HG03457 (cell line): ENCODE data around the gene CPLANE2.
"Not testable (repeated sequence)": the region's sequence is repeated elsewhere in the genome, so short reads cannot be mapped to it uniquely, and the experiment has no call there.

ENCODE experiments used
- ATAC-seq: cut with Tn5 transposase; IDR thresholded peaks from one replicate; pipeline ENCODE4 v1.9.1; 2021; ENCODE audit warnings: moderate number of reproducible peaks; ENCODE audit not compliant: unreplicated experiment

The CPLANE2 gene, protein sequence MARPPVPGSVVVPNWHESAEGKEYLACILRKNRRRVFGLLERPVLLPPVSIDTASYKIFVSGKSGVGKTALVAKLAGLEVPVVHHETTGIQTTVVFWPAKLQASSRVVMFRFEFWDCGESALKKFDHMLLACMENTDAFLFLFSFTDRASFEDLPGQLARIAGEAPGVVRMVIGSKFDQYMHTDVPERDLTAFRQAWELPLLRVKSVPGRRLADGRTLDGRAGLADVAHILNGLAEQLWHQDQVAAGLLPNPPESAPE

GRCh38 chr1:16236511-16237342 lies at the start of gene CPLANE2:
Gene CPLANE2 (minus strand): TSS chr1:16237183. CDS start chr1:16236742, 441 bp downstream.
- no peak for ATAC-seq

DNA sequence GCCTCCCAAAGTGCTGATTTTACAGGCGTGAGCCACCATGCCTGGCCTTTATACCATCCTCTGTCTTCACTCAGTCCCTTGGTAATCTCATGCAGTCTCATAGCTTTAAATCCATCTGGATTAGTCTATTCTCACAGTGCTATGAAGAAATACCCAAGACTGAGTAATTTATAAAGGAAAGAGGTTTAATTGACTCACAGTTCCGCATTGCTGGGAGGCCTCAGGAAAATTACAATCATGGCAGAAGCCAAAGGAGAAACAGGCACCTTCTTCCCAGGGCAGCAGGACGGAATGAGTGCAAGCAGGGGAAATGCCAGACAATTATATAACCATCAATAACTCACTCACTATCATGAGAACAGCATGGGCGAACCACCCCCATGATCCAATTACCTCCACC lies 49.1 kb upstream of the CPLANE2 start:
- no peak for ATAC-seq

DNA sequence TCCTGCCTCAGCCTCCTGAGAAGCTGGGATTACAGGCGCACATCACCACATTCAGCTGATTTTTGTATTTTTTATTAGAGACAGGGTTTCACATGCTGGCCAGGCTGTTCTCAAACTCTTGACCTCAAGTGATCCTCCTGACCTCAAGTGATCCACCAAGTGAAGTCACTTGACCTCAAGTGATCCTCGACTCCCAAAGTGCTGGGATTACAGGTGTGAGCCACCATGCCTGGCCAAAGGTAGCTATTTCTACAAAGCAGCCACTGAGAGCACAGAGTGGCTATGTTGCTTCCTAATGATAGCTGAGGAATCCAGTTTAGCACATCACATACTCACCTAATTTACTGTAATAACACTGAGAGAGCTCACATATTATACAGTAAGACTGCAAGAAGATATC lies 44.8 kb upstream of the CPLANE2 start:
- ATAC-seq: no peak

GRCh38 chr1:16279186-16279585 lies 42.2 kb upstream of the CPLANE2 start:
- no peak for ATAC-seq

DNA sequence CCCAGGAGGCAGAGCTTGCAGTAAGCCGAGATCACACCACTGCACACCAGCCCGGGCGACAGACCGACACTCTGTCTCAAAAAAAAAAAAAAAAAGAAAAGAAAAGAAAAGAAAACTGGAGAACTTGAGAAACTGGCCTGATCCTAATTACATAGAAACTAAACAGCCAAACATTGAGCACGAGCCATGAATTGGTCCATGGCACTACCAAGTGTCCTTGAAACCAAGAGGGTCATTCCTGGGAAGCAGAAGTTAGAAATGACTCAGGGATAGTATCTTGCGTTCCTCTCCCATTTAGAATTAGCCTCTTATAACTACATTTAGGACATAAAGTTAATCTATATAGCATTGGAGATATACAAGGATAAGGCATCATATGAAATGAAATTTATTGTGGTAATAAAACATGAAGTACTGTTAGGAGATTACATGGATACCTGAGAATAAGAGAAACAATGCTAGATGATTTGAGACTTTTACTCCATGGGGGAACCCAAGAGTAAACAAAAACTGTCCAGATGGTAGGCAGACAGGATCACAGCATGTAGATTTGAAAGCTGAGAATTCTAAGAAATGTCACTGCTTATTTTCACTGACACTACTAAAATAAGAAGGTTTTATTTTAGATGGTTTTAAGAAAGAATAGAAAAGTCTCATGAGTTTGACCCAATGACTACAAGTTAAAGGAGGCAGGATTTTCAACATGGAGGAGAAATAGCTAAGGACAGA lies 39.5 kb upstream of the CPLANE2 start:
- ATAC-seq: no peak

DNA sequence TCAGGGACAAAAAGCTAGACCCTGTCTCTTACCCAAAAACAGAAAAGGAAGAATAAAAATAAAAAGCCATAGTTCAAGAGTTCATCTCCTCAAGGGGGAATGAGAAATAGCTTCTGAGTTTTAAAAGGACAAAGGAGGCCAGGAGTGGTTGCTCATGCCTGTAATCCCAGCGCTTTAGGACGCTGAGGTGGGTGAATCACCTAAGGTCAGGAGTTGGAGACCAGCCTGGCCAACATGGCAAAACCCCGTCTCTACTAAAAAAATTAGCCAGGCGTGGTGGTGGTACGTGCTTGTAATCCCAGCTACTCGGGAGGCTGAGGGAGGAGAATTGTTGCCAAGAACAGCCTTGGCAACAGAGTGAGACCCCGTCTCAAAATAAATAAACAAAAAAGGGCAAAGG lies 38.6 kb upstream of the CPLANE2 start:
- ATAC-seq: no peak

- ATAC-seq: no peak
Measured at GRCh38 chr1:16267690-16268180, 30.8 kb upstream of the CPLANE2 start.

GRCh38 chr1:16266411-16267118 lies 29.6 kb upstream of the CPLANE2 start:
- no peak for ATAC-seq

DNA sequence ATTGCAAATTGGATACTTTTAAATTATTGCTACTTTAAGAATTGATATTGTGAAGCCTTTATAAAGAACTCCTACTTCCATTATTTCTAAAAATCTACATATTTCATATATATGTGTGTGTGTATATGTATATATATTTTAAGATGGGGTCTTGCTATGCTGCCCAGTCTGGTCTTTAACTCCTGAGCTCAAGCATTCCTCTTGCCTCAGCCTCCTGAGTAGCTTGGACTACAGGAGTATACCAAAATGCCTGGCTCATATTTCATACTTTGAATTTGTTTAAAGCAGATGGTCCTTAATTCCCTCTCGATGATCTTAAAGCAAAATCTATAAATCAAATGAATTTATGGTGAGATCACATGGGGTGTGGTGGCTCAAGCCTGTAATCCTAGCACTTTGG lies 25.1 kb upstream of the CPLANE2 start:
- ATAC-seq: no peak

- no peak for ATAC-seq
Measured at GRCh38 chr1:16260814-16261213, 23.8 kb upstream of the CPLANE2 start.

DNA sequence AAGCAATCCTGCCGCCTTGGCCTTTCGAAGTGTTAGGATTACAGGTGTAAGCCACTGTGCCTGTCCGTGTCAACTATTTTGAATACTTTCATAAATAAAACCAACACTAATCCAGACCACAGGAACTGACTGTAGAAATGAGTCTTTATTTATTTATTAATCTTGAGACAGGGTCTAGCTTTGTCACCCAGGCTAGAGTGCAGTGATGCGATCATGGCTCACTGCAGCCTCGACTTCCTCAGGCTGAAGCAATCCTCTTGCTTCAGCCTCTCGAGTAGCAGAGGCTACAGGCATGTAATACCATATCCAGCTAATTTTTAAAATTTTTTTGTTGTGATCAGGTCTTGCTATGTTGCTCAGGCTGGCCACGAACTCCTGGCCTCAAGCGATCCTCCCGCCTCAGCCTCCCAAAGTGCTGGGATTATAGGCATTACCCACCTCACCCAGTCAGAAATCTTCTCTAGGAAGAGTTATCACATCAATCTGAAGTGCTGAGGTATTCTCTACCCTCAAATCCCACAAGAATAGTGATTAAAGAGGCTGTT lies 21.7 kb upstream of the CPLANE2 start:
- no peak for ATAC-seq

- ATAC-seq: no peak
Measured at GRCh38 chr1:16257968-16258367, 21.0 kb upstream of the CPLANE2 start.

DNA sequence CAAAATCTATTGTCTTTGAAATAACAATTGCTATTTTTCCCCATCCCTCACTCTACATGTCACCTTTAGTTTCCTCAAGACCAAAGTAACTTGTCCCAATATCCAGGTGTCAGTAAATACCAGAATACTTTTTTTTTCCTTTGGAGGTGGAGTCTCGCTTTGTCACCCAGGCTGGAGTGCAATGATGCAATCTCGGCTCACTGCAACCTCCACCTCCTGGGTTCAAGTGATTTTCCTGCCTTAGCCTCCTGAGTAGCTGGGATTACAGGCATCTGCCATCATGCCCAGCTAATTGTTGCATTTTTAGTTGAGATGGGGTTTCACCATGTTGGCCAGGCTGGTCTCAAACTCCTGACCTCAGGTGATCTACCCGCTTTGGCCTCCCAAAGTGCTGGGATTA lies 20.6 kb upstream of the CPLANE2 start:
- not testable (repeated sequence) for ATAC-seq

GRCh38 chr1:16256478-16256877 lies 19.5 kb upstream of the CPLANE2 start:
- ATAC-seq: no peak

DNA sequence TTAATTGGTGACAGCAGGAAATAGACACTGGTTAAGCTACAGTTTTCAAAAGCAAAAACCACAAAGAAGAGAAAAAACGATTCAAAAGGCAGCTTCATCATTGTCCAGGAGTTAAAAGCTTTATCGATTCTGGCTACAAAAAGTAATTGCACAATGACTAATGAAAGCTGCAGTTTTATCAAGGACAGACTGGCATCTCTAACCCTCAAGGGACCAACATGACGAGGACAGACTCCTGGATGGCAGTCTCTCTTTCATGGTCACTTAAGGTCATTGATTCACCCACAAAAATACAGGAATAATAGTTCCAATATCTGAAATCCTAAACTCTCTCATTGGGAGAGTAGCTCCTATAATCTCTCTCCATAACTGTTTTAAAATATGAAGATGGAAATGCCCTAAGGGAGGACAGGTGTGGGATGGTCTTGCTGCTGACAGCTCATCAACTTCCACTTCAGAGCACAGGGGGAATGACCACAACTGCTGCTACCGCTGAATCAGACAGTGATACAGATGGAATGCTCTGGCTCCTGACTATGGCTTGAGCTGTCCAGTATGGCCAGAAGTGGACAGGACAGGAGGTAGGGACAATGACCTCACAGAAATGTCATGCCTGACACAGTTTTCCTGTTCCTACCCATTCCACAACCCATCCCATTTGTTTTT lies 17.4 kb upstream of the CPLANE2 start:
- ATAC-seq: no peak

- ATAC-seq: no peak
Measured at GRCh38 chr1:16253332-16253922, 16.4 kb upstream of the CPLANE2 start.

DNA sequence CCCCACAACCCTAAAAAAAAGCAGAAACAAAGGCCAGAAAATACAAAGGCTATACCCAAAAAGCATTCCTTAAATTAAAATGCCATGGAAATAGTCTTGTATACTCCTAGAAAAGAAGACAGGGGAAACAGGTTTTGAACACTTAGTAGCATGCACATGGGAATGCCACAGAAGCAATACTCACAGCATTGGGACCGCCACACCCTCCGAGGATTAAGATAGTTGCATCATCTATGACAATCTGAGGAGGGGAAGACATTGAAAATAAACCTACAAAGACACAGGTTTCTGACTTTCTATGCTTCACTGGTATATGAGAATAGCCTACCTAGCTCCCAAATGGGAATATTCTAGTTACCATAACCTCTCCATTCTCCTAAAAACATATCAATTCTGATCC lies 15.9 kb upstream of the CPLANE2 start:
- no peak for ATAC-seq

GRCh38 chr1:16251381-16251780 lies 14.4 kb upstream of the CPLANE2 start:
- ATAC-seq: no peak

GRCh38 chr1:16250524-16251251 lies 13.7 kb upstream of the CPLANE2 start:
- ATAC-seq: no peak
